Astrocyte of the spinal cord (primary cell): ENCODE results near the gene IFT88.

Experiments
- DNase-seq: peaks from one replicate; pipeline ENCODE4 v3.0.0; 2011; ENCODE audit warnings: low read depth, low spot score
- H3K4me3 ChIP-seq: 2 replicates; pipeline ENCODE4 v1.5.1; 2011; ENCODE audit warnings: low read depth, mild to moderate bottlenecking, low read length, moderate library complexity
- CTCF ChIP-seq: IDR thresholded peaks from 2 replicates; pipeline ENCODE4 v1.5.1; 2012; ENCODE audit warnings: low read depth, mild to moderate bottlenecking, low read length, inconsistent platforms
- in situ Hi-C: cut with HindIII; loops from 2 replicates; pipeline ENCODE4 v1.10.0; 2017; ENCODE audit warnings: low sequenced_read_pairs

IFT88 gene

GRCh38 chr13:20701461-20701860, 134.5 kb downstream of the IFT88 start:
- TF ChIP-seq CTCF, result no peak
- H3K4me3 ChIP-seq, result no peak overlapping the region
- in situ Hi-C loops, result no loop called here
- no peak for DNase-seq

GRCh38 chr13:20702530-20702914, 135.6 kb downstream of the IFT88 start:
- DNase-seq, result peak; percentile 20
- no peak for TF ChIP-seq CTCF
- peak overlapping the region; percentile 63 for H3K4me3 ChIP-seq
- in situ Hi-C loops, result no loop called here

GRCh38 chr13:20702915-20703779, 136.2 kb downstream of the IFT88 start, which contains the start of gene IL17D:
Gene IL17D, plus strand, starts transcription at chr13:20703699. Its CDS starts 303 bp downstream, at chr13:20704002.
- peak; percentile 6 for TF ChIP-seq CTCF
- H3K4me3 ChIP-seq, result peak within 1 kb of the TSS; percentile 63
- in situ Hi-C loops, result no loop called here
- peak; percentile 16 for DNase-seq

- peak overlapping the region; percentile 63 for H3K4me3 ChIP-seq
- in situ Hi-C loops, result no loop called here
- DNase-seq, result peak; percentile 62
- peak; percentile 45 for TF ChIP-seq CTCF
These were observed 137.0 kb downstream of the IFT88 start for GRCh38 chr13:20703780-20704458.

GRCh38 chr13:20704459-20705069, 137.6 kb downstream of the IFT88 start:
- no peak for DNase-seq
- H3K4me3 ChIP-seq, result peak overlapping the region; percentile 63
- in situ Hi-C loops, result no loop called here
- TF ChIP-seq CTCF, result no peak

- in situ Hi-C loops, result no loop called here
- TF ChIP-seq CTCF, result no peak
- H3K4me3 ChIP-seq, result no peak overlapping the region
- no peak for DNase-seq
These were observed 139.7 kb downstream of the IFT88 start for GRCh38 chr13:20706661-20707060.
